HG03432 (cell line): Measurements from ENCODE around the gene EHD2.
A peak's percentile ranks its signal among the peaks of the same experiment; 100 is the strongest.
"Not testable (repeated sequence)": the region's sequence is repeated elsewhere in the genome, so short reads cannot be mapped to it uniquely, and the experiment has no call there.

Experiments used
- ATAC-seq: cut with Tn5 transposase; IDR thresholded peaks from one replicate; pipeline ENCODE4 v1.9.1; 2021; ENCODE audit warnings: mild to moderate bottlenecking, moderate library complexity; ENCODE audit not compliant: unreplicated experiment

Gene EHD2

DNA sequence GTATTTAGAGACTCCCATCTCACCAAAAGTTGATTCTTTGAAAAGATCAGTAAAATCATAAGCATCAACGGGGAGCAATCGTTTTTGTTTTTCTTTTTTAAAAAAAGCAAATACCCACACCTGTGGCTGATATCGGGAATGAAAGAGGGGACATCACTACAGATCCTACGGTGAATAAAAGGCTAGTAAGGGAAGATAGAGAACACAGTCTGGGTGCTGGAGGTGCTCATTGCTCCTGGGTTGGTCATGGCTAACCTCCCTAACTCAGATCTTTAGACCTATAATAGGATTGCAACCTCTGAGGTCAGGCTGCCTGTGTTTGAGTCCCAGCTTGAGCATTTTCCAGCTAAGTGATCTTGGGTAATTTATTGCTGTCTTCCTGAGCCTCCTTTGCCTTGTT is 1.1 kb downstream of the EHD2 start:
- ATAC-seq = no peak

DNA sequence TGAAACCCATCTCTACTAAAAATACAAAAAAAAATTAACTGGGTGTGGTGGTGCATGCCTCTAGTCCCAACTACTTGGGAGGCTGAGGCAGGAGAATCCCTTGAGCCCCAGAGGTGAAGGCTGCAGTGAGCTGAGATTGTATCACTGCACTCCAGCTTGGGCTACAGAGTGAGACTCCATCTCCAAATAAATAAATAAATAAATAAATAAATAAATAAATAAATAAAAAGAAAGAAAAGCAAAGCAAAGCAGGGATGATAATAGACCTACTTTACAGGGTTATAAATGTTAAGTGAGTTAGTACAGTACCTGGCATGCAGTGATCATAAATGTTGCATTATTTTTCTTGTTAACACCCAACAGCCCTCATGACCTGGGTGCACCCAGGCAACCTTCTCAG is 1.6 kb downstream of the EHD2 start:
- not testable (repeated sequence) for ATAC-seq

DNA sequence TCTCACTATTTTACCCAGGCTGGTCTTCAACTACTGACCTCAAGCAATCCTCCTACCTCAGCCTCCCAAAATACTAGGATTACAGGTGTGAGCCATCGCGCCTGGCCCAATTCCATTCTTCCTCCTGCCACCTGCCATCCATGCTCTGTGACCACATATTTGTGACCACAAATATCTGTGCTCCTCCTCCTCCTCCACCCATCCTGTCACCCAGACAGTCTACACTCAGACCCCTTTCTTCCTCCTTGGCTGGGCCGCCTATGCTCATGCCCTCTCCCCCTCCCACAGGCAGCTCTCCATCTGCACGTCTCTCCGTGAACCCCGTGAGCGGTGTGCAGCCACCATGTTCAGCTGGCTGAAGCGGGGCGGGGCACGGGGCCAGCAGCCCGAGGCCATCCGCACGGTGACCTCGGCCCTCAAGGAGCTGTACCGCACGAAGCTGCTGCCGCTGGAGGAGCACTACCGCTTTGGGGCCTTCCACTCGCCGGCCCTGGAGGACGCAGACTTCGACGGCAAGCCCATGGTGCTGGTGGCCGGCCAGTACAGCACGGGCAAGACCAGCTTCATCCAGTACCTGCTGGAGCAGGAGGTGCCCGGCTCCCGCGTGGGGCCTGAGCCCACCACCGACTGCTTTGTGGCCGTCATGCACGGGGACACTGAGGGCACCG is 3.2 kb downstream of the EHD2 start:
- ATAC-seq = no peak

DNA sequence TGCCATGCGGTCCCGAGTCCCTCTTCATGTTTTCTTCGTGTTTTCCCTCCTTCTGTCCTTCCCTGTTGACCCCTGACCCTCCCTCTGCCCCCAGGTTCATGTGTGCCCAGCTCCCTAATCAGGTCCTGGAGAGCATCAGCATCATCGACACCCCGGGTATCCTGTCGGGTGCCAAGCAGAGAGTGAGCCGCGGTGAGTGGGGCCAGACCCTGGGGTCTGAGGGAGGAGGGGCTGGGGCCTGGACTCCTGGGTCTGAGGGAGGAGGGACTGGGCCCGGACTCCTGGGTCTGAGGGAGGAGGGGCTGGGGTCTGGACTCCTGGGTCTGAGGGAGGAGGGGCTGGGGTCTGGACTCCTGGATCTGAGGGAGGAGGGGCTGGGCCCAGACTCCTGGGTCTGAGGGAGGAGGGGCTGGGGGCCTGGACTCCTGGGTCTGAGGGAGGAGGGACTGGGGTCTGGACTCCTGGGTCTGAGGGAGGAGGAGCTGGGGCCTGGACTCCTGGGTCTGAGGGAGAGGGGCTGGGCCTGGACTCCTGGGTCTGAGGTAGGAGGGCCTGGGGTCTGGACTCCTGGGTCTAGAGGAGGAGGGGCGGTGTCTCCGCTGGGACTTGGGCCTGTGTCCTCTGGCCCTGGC is 5.3 kb downstream of the EHD2 start:
- ATAC-seq = not testable (repeated sequence)

DNA sequence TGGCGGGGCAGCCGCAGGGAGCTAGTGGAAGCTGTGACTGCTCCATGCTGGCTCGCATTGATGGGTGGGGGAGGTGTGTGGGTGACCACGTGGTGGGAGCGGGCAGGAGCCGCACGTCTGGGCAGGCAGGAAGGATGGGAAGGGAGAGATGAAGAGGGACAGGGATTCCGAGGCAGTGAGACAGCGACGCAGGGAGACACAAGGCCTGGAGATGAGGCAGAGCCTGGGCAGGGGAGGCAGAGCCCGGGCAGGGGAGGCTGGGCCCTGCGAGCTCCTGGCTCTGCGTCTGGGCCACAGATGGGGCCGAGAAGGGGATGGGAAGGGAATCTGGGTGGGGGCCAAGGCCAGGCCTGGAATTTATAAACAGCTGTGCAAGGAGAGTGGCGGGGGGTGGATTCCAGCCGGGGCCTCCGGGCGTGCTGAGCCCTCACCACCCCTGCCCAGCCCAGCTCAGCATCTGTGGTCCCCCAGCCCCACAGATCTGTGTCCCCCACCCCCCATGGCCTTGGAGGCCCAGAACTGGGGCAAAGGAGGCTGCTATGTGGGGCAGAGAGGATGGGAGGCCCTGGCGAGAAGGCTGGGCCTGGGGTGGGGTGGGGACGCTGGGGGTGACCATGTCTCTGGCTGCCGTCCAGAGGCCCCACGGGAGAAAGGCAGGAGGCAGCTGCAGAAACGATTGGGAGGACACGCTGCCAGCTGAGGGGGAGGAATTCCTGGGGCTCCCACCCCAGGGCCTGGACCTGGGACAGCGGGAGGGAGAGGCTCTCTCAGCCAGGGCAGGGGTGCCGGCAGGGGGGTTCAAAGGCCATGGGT is 6.0 kb downstream of the EHD2 start:
- no peak for ATAC-seq

DNA sequence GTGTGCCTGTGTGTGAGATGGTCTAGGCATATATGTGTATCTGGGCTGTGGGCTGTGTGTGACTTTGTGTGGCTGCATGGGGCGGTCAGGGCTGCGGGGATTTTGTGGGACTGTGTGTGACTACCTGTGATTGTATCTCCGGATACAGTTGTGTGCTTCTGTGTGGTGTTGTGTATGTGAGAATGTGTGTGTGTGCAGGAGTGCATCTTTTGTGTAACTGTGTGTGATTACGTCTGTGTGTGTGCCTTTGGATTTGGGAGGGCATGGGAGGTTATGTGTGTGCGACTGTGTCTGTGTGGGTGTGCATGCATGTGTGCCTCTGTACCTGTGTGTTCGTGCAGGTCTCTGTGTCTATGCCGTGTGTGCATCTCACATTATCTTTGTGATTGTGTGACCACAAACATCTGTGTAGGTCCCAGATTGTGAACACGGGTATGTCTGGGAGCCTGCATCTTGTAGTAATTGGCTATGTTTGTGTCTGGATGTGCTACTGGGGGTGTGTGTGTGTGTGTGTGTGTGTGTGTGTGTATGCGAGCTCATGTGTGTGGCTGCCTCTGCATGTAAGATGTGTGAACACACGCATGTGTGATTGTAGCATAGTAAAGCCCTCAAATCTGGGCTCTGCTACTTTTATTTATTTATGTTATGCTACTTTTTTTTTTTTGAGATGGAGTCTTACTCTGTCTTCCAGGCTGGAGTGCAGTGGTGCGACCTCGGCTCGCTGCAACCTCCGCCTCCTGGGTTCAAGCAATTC is 7.6 kb downstream of the EHD2 start:
- ATAC-seq = no peak

DNA sequence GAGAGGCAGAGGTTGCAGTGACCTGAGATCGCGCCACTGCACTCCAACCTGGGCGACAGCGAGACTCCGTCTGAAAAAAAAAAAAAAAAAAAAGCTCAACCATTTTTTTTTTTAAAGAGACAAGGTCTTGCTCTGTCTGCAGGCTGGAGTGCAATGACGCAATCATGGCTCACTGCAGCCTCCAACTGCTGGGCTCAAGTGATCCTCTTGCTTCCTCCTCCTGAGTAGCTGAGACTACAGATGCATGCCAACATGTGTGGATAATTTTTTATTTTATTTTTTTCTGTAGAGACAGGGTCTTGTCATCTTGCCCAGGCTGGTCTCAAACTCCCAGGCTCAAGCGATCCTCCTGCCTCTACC is 10.3 kb downstream of the EHD2 start:
- ATAC-seq = no peak

DNA sequence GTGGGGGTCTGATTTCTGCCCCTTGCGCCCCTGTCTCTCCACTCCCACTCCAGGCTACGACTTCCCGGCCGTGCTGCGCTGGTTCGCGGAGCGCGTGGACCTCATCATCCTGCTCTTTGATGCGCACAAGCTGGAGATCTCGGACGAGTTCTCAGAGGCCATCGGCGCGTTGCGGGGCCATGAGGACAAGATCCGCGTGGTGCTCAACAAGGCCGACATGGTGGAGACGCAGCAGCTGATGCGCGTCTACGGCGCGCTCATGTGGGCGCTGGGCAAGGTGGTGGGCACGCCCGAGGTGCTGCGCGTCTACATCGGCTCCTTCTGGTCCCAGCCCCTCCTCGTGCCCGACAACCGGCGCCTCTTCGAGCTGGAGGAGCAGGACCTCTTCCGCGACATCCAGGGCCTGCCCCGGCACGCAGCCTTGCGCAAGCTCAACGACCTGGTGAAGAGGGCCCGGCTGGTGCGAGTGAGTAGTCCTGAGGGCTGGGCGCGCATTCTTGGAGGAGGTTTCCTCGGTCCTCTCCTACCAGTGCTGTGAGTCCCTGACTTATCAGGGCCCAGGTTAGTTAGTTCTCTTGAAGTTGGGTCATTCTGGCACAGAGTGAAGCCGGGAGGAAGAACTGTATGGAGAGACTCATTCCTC is 12.7 kb downstream of the EHD2 start:
- ATAC-seq = no peak

DNA sequence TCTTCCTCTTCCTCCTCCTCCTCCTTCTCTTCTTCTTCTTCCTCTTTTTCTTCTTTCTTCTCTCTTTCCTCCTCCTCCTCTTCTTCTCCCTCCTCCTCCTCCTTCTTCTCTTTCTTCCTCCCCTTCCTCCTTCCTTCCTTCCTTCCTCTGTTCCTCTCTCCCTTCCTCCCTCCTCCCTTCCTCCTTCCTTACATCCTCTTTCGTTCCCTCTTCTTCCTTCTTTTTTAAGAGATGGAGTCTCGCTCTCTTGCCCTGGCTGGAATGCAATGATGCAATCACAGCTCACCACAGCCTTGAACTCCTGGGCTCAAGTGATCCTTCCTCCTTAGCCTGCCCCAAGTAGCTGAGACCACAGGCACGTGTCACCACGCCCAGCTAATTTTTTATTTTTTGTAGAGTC is 13.2 kb downstream of the EHD2 start:
- no peak for ATAC-seq

DNA sequence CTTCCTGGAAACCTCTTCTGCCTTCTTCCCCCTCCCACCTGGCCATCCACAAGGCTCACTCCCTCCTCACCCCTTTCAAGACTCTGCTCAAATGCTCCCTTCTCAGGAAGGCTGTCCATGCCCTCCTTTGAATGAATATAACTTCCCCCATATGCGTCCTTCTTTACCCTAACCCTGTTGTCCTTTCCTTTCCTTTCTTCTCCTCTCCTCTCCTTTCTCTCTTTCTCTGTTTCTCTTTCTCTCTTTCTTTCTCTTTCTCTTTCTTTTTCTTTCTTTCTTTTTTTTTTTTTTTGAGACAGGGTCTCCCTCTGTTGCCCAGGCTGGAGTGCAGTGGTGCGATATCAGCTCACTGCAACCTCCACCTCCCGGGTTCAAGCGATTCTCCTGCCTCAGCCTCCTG is 15.1 kb downstream of the EHD2 start:
- ATAC-seq = not testable (repeated sequence)

DNA sequence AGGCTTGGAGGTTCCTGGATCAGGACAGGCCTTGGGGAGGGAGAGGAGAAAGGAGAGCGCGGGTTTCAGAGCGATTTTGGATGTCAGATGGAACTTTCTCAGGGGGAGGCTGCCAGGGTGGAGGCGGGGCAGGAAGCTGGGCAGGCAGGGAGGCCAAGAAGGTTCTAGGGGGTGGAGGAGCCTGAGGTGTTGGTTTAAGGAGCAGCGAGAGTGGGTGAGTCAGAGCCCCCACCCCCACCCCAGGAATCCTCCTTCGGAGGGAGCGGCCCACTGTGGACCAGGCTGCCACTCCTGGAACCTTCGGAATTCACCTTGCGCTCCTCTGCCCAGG is 16.2 kb downstream of the EHD2 start:
- ATAC-seq = no peak

DNA sequence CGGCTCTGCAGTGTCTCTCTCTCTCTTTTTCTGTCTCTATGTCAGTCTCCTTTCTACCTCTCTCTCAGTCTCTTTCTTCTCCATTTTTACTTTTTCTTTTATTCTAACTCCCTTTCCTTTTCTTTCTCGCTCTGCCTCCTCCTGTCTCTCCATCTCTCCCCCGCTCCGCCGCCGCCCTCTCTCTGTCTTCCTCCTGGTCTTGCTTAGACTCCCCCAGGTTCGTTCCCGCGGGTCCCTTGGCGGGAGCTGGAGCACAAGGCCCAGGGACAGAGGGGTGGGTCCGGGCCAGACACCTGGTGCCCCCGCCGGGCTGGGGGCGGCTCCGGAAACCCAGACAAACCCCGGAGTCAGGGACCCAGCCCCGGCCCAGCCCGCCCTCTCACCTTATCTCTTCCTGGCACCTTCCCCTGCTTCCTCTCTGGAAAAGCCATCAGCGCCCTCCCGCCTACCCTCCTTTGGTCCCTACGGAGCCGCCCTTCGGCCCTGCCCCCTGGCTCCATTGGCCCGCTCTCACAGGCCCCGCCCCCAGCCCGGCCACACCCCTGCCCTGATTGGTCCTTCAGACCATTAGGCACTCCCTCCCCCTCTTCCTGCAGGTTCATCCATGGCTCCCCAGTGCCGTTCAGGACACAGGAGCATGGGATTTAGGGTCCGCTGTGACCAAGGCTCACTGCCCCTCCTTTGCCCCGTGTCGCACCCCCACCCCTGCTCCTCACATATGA is 16.7 kb downstream of the EHD2 start:
- ATAC-seq = no peak

DNA sequence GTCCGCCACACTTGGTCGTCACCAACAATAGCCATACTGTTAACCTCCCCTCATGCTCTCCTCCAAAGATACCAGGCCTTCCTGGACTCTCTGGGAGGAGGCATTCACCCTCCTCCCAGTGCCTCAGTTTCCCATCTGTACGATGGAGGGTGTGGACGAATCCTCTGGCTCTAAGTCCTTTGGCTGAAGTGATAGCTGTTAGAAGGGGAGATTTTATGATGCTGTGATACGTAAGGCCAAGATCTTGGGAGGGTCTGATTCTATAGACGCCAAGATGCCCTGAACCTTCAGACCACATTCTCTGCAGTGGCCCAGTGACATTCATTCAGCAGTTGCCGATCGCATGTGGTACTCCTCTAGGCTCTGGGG is 17.3 kb downstream of the EHD2 start:
- no peak for ATAC-seq

DNA sequence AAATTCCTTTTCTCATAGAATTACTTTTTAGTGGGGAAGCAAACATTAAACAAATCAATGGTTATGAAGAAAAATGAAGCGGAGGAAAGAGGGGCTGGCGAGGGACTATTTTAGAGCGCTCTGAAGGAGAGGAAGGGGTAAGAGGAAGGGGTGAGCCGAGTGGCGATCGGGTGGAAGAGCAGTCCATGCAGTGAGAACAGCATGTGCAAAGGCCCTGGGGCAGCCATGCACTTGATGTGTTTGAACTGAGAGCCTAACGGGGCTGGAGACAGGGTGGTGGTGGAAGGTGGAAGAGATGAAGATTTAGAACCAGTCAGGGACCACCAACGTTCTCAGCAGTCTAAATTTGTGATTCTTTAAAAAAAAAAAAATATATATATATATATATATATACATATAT is 17.7 kb downstream of the EHD2 start:
- no peak for ATAC-seq

DNA sequence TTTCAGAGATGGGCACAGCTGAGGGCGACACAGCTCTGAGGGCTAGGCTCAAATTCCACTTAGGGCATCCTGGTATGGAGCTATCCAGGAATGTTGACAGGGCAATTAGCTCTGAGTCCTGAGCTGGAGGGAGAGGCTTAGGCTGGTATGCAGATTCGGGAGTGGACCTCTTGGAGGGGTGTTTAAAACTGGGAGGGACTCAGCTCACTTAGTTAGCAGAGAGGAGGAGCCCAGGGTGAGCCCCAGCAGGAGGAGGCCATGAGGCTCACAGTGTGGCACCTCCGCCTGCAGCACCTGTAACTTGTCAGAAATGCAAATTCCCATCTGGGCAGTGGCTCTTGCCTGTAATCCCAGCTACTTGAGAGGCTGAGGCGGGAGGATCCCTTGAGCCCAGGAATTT is 21.9 kb downstream of the EHD2 start:
- no peak for ATAC-seq

DNA sequence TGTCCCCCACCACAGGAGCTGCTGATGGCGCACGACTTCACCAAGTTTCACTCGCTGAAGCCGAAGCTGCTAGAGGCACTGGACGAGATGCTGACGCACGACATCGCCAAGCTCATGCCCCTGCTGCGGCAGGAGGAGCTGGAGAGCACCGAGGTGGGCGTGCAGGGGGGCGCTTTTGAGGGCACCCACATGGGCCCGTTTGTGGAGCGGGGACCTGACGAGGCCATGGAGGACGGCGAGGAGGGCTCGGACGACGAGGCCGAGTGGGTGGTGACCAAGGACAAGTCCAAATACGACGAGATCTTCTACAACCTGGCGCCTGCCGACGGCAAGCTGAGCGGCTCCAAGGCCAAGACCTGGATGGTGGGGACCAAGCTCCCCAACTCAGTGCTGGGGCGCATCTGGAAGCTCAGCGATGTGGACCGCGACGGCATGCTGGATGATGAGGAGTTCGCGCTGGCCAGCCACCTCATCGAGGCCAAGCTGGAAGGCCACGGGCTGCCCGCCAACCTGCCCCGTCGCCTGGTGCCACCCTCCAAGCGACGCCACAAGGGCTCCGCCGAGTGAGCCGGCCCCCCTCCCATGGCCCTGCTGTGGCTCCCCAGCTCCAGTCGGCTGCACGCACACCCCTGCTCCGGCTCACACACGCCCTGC is 27.8 kb downstream of the EHD2 start:
- no peak for ATAC-seq

DNA sequence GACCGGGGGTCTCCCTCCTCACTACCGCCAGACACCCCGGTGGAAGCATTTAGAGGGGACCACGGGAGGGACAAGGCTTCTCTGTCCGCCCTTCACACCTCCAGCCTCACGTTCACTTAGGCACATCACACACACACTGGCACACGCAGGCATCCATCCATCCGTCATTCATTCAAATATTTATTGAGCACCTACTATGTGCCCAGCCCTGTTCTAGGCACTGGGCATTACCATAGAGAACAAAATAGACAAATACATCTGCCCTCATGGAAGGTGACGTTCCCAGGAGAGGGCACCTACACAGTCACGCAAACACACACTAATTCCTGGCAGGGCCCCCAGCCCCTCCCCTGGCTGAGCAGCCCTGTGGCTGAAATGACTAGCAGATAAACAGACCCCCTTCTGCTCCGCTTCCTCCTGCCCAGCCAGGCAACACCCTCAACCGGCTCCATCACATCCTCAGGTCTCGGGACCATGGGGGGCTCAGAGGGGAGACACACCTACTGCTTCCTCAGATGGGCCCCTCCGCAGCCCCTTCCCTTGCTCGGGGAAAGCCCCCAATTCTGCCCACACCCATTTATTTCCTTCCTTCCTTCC is 28.4 kb downstream of the EHD2 start:
- no peak for ATAC-seq

DNA sequence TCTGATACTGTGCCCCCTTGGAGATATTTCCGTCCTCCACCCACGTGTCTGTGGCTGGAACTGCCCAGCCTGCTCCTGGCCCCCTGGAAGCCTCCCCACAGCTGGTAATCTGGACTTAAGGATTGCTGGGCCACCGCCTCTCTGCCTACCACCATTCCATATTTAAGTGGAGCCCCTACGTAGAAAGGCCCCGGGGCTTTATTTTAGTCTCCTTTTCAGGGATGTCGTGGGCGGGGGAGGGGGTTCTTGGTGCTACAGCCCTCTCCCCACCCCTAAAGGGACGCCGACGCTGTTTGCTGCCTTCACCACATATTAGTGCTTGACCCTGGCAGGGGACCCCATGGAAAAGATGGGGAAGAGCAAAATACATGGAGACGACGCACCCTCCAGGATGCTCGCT is 29.4 kb downstream of the EHD2 start:
- no peak for ATAC-seq

DNA sequence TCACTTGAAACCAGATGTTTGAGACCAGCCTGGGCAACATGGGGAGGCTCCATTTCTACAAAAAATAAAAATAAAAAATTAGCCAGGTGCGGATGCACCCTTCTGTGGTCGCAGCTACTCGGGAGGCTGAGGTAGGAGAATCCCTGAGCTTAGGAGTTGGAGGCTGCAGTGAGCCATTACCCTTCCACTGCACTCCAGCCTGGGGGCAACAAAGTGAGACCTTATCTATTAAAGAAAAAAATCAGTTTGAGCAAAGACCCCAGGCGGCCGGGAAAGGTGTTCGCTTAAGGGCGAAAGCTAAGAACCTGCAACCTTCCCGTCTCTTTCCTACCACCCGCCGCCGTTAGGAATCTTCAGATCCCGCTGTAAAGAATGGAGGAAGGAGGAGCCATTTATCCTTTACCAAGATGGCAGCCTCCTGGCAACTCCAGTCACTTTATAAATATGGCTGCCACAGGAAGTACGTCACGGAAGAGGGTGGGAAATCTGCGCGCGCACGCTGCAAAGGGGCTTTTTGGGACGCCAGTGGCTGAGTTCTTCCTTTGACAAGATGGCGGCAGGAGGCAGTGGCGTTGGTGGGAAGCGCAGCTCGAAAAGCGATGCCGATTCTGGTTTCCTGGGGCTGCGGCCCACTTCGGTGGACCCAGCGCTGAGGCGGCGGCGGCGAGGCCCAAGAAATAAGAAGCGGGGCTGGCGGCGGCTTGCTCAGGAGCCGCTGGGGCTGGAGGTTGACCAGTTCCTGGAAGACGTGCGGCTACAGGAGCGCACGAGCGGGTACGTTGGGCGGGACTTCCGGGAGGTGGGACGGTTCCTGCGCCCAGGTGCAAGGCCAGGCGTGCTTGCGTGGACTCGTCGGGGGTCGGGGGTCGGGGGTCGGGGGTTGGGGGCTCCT is 32.0 kb downstream of the EHD2 start, which contains the start of gene NOP53:
Gene NOP53 (plus strand): TSS at position 537 of the 892 bp plus-strand sequence. CDS start 14 bp downstream, at position 551.
- ATAC-seq = peak; percentile 74
